Parathyroid adenoma (tissue), 2 donors: ENCODE data around the gene PAX5.

ENCODE experiments used
- H2AFZ ChIP-seq: fragments of 300-600 bp; sonication (generic); one replicate; pipeline ENCODE4 v1.7.0; 2017; ENCODE audit warnings: antibody characterized with exemption, mild to moderate bottlenecking
- H3K27ac ChIP-seq: fragments of 300-600 bp; sonication (generic); one replicate; pipeline ENCODE4 v1.7.0; 2017
- H3K27me3 ChIP-seq: fragments of 300-600 bp; sonication (generic); one replicate; pipeline ENCODE4 v1.7.0; 2017; ENCODE audit warnings: low read length; ENCODE audit not compliant: control insufficient read depth, insufficient read depth
- H3K36me3 ChIP-seq: fragments of 300-600 bp; sonication (generic); one replicate; pipeline ENCODE4 v1.7.0; 2017; ENCODE audit warnings: low read length; ENCODE audit not compliant: control insufficient read depth, insufficient read depth
- H3K4me1 ChIP-seq: fragments of 300-600 bp; sonication (generic); one replicate; pipeline ENCODE4 v1.7.0; 2017; ENCODE audit warnings: control low read depth
- H3K4me2 ChIP-seq: fragments of 300-600 bp; sonication (generic); one replicate; pipeline ENCODE4 v1.7.0; 2017; ENCODE audit warnings: low read length
- H3K4me3 ChIP-seq: fragments of 300-600 bp; sonication (generic); one replicate; pipeline ENCODE4 v1.7.0; 2017; ENCODE audit warnings: low read depth, low read length
- H3K79me2 ChIP-seq: fragments of 300-600 bp; sonication (generic); one replicate; pipeline ENCODE4 v1.7.0; 2017; ENCODE audit warnings: control low read depth
- H3K9ac ChIP-seq: fragments of 300-600 bp; sonication (generic); one replicate; pipeline ENCODE4 v1.7.0; 2017; ENCODE audit warnings: mild to moderate bottlenecking
- H3K9me3 ChIP-seq: fragments of 300-600 bp; sonication (generic); one replicate; pipeline ENCODE4 v1.7.0; 2017; ENCODE audit warnings: low read length; ENCODE audit not compliant: control insufficient read depth
- TF ChIP-seq, protein P1 (sequence below): fragments of 300-600 bp; sonication (generic); IDR thresholded peaks from one replicate; pipeline ENCODE4 v1.7.0; 2017; ENCODE audit warnings: antibody characterized with exemption, mild to moderate bottlenecking
- donor health status: primary hyperparathyroidism.

The PAX5 gene

DNA sequence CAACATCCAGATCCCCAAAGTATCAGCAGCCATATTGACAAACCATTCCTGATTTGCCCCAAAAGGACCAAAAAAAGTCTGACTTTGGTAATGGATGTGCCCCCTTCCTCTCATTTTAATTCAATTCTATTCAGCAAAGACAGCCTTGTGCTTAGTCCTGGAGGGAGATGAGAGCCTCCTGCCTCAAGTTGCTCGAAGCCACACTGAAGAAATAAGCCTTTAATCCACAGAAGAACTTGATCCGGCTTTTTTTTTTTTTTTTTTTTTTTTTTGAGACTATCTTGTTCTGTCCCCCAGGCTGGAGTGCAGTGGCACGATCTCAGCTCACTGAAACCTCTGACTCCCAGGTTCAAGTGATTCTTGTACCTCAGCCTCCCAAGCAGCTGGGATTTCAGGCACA is 8.4 kb upstream of the PAX5 start:
- H3K79me2 ChIP-seq = no peaks in the 10 kb centered on the region
- no peak overlapping the region for H3K27ac ChIP-seq
- no peaks in the 10 kb centered on the region for H3K4me1 ChIP-seq
- H3K9ac ChIP-seq = no peak overlapping the region
- no peak overlapping the region for H3K4me2 ChIP-seq
- no peak overlapping the region for H3K4me3 ChIP-seq
- TF ChIP-seq, protein P1, sequence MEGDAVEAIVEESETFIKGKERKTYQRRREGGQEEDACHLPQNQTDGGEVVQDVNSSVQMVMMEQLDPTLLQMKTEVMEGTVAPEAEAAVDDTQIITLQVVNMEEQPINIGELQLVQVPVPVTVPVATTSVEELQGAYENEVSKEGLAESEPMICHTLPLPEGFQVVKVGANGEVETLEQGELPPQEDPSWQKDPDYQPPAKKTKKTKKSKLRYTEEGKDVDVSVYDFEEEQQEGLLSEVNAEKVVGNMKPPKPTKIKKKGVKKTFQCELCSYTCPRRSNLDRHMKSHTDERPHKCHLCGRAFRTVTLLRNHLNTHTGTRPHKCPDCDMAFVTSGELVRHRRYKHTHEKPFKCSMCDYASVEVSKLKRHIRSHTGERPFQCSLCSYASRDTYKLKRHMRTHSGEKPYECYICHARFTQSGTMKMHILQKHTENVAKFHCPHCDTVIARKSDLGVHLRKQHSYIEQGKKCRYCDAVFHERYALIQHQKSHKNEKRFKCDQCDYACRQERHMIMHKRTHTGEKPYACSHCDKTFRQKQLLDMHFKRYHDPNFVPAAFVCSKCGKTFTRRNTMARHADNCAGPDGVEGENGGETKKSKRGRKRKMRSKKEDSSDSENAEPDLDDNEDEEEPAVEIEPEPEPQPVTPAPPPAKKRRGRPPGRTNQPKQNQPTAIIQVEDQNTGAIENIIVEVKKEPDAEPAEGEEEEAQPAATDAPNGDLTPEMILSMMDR = no peak
- H3K36me3 ChIP-seq = no peaks in the 10 kb centered on the region
- no peaks in the 10 kb centered on the region for H3K9me3 ChIP-seq
- peaks cover 2% of the 10 kb centered on the region for H3K27me3 ChIP-seq
- no peak overlapping the region for H2AFZ ChIP-seq

DNA sequence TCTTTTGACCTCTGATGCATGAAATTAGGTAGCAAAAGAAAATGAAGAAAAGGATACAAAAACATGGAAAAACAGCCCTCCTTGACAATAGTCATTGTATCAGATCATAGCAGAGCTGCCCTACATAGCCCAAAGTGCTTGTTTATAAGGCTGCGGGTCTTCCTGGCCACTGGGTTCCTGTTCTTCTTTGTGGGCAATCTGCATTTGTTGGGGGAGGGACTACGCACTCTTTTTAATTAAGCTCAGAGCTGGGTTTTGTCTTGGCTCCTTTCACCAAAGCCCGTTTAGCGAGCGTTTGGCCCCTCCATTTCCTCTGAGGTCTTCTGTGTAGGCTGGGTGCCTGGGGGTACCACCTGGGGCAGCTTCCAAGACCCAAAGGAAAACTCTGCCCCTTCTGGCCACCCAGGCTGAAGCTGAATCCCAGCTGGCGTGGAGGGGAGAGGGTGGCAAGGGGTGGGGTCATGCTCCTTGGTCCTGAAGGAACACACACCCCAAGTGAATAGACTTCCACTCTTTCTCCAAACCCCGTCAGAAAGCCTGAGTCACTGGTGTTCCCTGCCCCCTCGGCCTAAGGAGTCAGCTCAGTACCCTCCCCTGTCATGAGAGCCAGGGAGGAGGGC is 6.5 kb upstream of the PAX5 start:
- Histone ChIP-seq H3K4me1 (no peaks in the 10 kb centered on the region), H3K4me3 (no peak overlapping the region), H3K27me3 (peaks cover 4% of the 10 kb centered on the region), H3K79me2 (no peaks in the 10 kb centered on the region), H3K9ac (no peak overlapping the region), H2AFZ (no peak overlapping the region), H3K9me3 (no peaks in the 10 kb centered on the region), H3K4me2 (no peak overlapping the region), H3K36me3 (no peaks in the 10 kb centered on the region), H3K27ac (no peak overlapping the region)
- TF ChIP-seq, protein P1 = no peak

- Histone ChIP-seq H3K27me3 (peaks cover 5% of the 10 kb centered on the region), H3K9ac (no peak overlapping the region), H3K4me1 (no peaks in the 10 kb centered on the region), H2AFZ (no peak overlapping the region), H3K4me2 (no peak overlapping the region), H3K27ac (no peak overlapping the region), H3K79me2 (no peaks in the 10 kb centered on the region), H3K36me3 (no peaks in the 10 kb centered on the region), H3K4me3 (no peak overlapping the region), H3K9me3 (no peaks in the 10 kb centered on the region)
- TF ChIP-seq, protein P1 = no peak
Measured at GRCh38 chr9:37038943-37039464, 4.9 kb upstream of the PAX5 start.

DNA sequence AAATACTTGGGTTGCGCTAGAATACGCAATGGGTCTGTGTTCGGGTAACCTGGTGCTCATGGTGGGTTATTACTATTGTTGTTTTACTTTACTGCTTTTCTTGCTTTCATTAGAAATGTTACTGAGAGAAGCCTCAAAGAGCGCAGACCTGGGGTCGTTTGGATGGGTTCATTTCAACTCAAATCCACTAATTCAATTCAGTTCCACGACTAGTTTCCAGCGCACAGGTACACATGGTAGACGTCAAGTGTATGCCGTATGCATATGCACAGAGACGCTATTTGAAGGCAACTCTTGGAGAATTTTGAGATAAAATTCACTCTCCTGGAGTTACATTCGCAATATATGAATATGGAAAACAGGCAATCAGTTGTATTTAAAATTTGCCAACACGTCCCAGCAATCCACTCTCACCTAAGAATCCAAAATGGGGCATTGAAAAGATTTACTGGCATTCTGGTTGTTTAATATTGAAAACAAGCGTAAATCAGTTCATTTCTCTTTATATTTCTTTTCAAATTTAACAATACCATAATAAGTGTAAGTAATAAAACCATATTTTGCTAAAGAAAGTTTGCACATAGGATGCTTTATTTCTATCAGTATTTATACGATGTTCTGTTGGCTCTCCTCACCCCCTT is 4.4 kb upstream of the PAX5 start:
- Histone ChIP-seq H2AFZ (no peak overlapping the region), H3K36me3 (no peaks in the 10 kb centered on the region), H3K27me3 (peaks cover 5% of the 10 kb centered on the region), H3K9ac (no peak overlapping the region), H3K4me2 (no peak overlapping the region), H3K4me3 (no peak overlapping the region), H3K79me2 (no peaks in the 10 kb centered on the region), H3K4me1 (no peaks in the 10 kb centered on the region), H3K27ac (no peak overlapping the region), H3K9me3 (no peaks in the 10 kb centered on the region)
- TF ChIP-seq, protein P1 = no peak
